Duodenal mucosa (tissue), 2 donors: ENCODE data around the gene ETV6.

Experiments used
- H3K27ac ChIP-seq: one replicate; pipeline ENCODE4 v1.7.0; 2013; ENCODE audit warnings: low read depth, low read length
- H3K27me3 ChIP-seq, 2 donors: one replicate each; pipeline ENCODE4 v1.7.0; 2013; ENCODE audit warnings: low read length in 2 of 2, control low read depth in 1 of 2; ENCODE audit not compliant: insufficient read depth in 2 of 2, control insufficient read depth in 1 of 2
- H3K36me3 ChIP-seq, 2 donors: one replicate each; pipeline ENCODE4 v1.7.0; 2013; ENCODE audit warnings: low read length in 2 of 2, control low read depth in 1 of 2; ENCODE audit not compliant: insufficient read depth in 2 of 2, control insufficient read depth in 1 of 2
- H3K4me1 ChIP-seq, 2 donors: one replicate each; pipeline ENCODE4 v1.7.0; 2013; ENCODE audit warnings: low read length in 2 of 2, control low read depth in 1 of 2; ENCODE audit not compliant: insufficient read depth in 2 of 2, control insufficient read depth in 1 of 2
- H3K4me3 ChIP-seq, 2 donors: one replicate each; pipeline ENCODE4 v1.7.0; 2013; ENCODE audit warnings: low read length in 2 of 2, low read depth in 1 of 2
- H3K9ac ChIP-seq, 2 donors: one replicate each; pipeline ENCODE4 v1.7.0; 2013; ENCODE audit warnings: low read length in 2 of 2, low read depth in 1 of 2
- H3K9me3 ChIP-seq, 2 donors: one replicate each; pipeline ENCODE4 v1.7.0; 2013; ENCODE audit warnings: low read length in 2 of 2, control low read depth in 1 of 2; ENCODE audit not compliant: control insufficient read depth in 1 of 2

The ETV6 gene

DNA sequence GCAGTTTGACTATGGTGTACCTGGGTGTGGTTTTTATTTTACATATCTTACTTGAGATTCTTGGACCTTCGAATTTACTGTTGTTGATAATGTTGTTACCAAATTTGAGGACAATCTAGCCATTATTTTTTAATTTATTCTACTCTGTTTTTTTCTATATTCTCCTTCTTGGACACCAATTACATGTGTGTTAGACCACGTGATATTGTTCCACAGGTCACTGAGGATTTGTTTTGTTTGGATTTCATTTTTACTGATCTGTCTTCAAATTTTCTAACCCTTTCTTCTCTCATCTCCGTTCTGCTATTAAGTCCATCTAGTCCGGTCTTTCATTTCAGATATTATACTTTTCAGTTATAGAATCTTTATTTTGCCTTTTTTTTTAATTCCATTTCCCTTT, 216.3 kb downstream of the ETV6 start:
- Histone ChIP-seq H3K9ac (no peak overlapping the region), H3K27me3 (no peaks in the 10 kb centered on the region), H3K27ac (no peak overlapping the region), H3K9me3 (peaks cover 8 to 11% of the 10 kb centered on the region in 2 donors), H3K4me1 (peaks cover 25 to 31% of the 10 kb centered on the region in 2 donors), H3K36me3 (peaks cover 22 to 32% of the 10 kb centered on the region in 2 donors), H3K4me3 (no peak overlapping the region)

DNA sequence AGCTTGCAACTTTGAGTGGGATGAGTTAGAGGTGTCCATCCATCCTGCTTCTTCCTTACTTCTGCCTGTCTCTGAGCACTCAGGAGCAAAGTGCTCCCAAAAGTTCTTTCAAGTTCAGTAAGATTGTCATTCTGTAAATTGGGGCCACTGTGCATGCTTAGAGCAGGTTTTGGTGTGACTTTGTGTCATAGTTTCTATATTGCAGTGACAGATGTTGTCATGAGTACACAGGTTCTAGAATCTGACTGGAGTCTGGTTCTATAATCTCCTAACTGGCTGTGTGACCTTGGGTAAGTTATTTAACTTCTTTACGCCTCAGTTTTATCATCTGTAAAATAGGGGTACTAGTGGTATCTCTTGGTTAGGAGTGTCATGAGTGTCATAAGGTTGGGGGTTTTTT, 218.6 kb downstream of the ETV6 start:
- no peak overlapping the region for H3K9ac ChIP-seq
- H3K27me3 ChIP-seq = no peaks in the 10 kb centered on the region
- H3K27ac ChIP-seq = no peak overlapping the region
- H3K36me3 ChIP-seq = peaks cover 22 to 34% of the 10 kb centered on the region in 2 donors
- H3K4me1 ChIP-seq = peaks cover 12 to 15% of the 10 kb centered on the region in 2 donors
- peaks cover 8 to 11% of the 10 kb centered on the region in 2 donors for H3K9me3 ChIP-seq
- no peak overlapping the region for H3K4me3 ChIP-seq

DNA sequence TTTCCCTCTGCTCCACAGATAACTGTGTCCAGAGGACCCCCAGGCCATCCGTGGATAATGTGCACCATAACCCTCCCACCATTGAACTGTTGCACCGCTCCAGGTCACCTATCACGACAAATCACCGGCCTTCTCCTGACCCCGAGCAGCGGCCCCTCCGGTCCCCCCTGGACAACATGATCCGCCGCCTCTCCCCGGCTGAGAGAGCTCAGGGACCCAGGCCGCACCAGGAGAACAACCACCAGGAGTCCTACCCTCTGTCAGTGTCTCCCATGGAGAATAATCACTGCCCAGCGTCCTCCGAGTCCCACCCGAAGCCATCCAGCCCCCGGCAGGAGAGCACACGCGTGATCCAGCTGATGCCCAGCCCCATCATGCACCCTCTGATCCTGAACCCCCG, 219.9 kb downstream of the ETV6 start:
- Histone ChIP-seq H3K36me3 (peaks cover 22 to 34% of the 10 kb centered on the region in 2 donors), H3K27me3 (no peaks in the 10 kb centered on the region)

DNA sequence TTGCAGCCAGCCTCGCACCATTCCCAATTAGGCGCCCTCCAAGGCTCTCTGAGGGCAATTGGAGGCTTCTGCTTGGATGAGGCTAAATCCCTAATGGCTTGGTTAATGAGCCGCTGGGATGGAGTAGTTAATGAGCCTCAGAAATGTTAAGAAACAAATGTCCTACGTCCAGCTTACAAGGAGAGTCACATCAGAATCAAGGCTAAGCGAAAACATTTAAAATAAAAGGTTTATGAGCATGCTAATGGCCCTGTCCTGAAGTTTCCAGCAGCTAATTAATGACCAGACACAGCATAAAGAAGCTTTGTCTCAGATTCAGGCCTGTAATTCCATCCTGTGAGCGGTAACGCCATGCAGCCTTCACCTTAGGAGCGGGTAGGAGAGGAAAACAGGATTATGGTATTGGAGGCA, 220.6 kb downstream of the ETV6 start:
- H3K27ac ChIP-seq = no peak overlapping the region
- H3K9ac ChIP-seq = no peak overlapping the region
- no peak overlapping the region for H3K4me3 ChIP-seq
- peaks cover 8 to 11% of the 10 kb centered on the region in 2 donors for H3K9me3 ChIP-seq
- no peaks in the 10 kb centered on the region for H3K27me3 ChIP-seq
- peaks cover 0 to under 1% of the 10 kb centered on the region in 2 donors for H3K4me1 ChIP-seq
- peaks cover 22 to 34% of the 10 kb centered on the region in 2 donors for H3K36me3 ChIP-seq

More for the DNA sequence above, 219.9 kb downstream of the ETV6 start:
- H3K9me3 ChIP-seq = peaks cover 8 to 11% of the 10 kb centered on the region in 2 donors
- H3K27ac ChIP-seq = no peak overlapping the region
- H3K4me3 ChIP-seq = no peak overlapping the region
- no peak overlapping the region for H3K9ac ChIP-seq
- peaks cover 0 to 1% of the 10 kb centered on the region in 2 donors for H3K4me1 ChIP-seq

DNA sequence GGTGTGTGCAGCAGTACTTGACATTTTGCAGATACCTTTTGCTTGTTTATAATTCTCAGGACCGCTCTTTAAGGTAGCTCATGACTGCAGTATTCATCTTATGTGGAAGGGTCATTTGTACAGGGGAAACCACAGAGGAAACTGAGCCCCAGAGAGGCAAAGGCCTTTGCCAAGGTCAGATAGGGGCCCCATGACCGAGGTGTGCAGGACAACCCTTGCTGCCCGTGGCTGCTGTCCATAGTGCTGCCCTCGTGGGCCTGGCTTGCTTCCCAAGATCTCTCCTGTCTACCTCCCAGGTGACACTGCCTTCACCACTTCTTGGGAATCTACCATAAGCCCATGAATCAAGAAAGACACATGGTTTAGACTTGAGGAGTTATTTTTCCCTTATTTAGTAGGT, 222.6 kb downstream of the ETV6 start:
- Histone ChIP-seq H3K9me3 (no peaks in the 10 kb centered on the region), H3K27me3 (no peaks in the 10 kb centered on the region), H3K36me3 (peaks cover 19 to 34% of the 10 kb centered on the region in 2 donors), H3K4me3 (no peak overlapping the region), H3K4me1 (peaks cover 7 to 12% of the 10 kb centered on the region in 2 donors), H3K9ac (no peak overlapping the region), H3K27ac (no peak overlapping the region)

DNA sequence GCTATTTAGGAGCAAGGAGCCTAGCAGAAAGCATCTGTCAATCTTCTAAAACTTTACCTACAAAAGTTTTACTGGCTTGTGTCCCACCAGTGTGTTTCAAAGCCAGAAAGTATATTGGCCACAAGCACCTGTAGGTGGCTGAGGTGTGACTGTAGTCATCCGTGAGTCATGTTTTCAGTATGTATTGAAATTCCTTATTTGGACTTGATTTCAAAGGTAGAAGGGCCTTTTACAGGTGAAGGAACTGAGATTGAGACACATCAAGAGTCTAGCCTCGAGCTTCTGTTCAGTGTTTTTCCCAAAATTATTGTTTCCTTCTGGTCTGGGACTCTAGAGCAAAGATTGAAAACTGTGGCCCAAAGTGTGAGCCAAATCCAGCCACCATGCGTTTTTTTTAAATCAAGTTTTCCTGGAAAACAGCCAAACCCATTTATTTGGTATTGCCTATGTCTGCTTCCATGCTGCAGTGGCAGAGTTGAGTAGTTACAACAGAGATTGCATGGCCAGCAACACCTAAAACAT, 226.0 kb downstream of the ETV6 start:
- Histone ChIP-seq H3K27ac (no peak overlapping the region), H3K36me3 (peaks cover 6 to 16% of the 10 kb centered on the region in 2 donors), H3K27me3 (no peaks in the 10 kb centered on the region), H3K9me3 (no peaks in the 10 kb centered on the region), H3K4me3 (no peak overlapping the region), H3K4me1 (peaks cover 27 to 28% of the 10 kb centered on the region in 2 donors), H3K9ac (no peak overlapping the region)

DNA sequence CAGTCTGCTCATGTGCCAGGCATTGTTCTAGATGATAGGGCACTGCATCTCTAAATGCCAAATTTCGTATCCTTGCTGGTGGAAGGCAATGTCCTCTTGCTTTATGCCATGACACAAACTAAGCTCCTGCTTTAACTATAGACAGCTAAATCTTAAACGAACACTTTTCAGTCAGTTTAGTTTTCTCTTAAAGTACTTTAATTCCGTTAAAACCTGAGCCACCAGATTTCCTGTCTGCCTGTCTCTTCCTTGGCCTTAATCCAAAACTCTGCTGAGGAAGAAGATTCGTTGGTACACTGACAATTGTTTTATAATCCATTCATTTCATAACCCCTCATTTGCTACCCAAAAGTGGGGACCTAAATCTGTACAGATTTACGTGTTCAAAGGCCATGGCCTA, 226.8 kb downstream of the ETV6 start:
- H3K9me3 ChIP-seq = no peaks in the 10 kb centered on the region
- H3K27ac ChIP-seq = no peak overlapping the region
- H3K9ac ChIP-seq = no peak overlapping the region
- H3K27me3 ChIP-seq = no peaks in the 10 kb centered on the region
- no peak overlapping the region for H3K4me3 ChIP-seq
- H3K4me1 ChIP-seq = peaks cover 28 to 30% of the 10 kb centered on the region in 2 donors
- peaks cover 3 to 8% of the 10 kb centered on the region in 2 donors for H3K36me3 ChIP-seq

DNA sequence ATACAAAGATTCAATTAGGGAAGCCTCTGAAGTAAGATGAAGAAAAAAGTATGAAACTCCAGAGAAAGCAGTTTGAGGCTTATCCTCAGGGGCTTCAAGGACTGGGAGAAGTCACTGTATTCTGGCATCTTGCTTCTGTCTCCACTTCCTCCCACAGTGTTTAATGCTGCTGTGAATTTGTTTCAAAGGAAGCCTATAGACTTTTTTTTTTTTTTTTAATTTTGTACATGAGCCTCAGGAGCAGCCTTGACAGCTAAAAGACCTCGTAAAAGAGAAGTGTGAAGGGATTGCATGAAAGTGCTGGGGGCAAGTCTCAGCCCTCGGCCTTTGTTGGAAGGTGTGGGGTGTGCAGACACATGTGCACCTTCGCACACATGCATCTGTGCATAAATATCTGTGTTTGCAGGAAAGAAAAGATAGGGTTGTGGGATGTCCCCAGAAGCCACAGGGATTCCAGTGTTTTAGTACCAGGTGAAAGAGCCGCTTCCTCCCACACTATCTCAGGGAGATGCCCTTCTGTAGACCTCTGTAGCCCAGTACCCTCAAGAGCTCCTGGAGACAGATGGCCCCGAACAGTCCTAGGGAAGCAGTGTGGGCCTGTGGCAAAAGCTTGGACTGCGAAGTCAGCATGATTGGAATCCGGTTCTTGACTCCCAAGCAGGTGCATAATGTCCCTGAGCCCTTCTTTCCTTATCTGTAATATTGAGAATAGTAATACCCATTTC, 227.8 kb downstream of the ETV6 start:
- Histone ChIP-seq H3K27me3 (no peaks in the 10 kb centered on the region), H3K9me3 (no peaks in the 10 kb centered on the region), H3K36me3 (peaks cover 3 to 4% of the 10 kb centered on the region in 2 donors), H3K27ac (no peak overlapping the region), H3K9ac (no peak overlapping the region), H3K4me1 (peaks cover 37 to 39% of the 10 kb centered on the region in 2 donors), H3K4me3 (no peak overlapping the region)

DNA sequence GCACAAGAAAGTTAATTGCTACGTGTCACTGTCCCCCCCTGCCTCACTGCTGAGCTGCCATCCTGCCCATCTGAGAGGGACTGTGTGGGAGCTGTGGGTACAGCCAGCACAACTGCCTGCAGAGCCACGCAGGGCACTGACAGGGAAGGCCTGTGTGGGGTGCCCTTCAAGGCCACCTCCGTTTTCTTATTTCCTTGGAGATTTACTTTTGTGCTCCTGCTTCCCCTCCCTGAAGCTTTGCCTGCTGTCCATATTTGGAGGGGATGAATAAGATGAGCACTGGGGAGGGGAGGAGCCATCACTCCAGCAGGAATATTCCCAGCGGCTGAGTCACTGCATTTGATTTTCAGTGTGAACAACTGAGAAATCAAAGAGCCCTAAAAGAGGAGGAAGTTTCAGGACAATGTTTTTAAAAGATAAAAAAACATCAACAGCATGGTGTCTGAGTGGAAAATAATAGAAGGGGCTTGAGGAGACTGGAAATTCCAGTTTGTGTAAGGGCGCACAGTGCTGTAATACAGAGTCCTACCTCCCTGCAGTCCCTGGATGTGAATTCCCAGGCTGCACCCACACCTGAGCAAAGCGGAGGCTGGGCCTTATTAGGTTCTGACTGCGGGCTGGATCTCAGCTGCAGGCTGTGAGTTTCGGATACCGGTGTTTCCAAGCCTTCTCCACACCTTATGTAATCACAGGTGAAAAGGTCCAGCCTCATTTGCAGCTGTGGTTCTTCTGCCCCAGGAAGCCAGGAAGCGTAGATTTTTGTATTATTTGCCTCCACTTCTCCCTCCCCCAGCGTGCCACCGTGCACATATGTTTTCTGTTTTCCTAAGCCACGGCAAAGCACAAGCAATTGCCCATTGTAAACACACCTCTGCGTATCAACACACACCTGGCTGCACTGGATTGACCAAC, 228.7 kb downstream of the ETV6 start:
- Histone ChIP-seq H3K27ac (peak overlapping the region; percentile 10), H3K4me1 (peaks cover 45 to 47% of the 10 kb centered on the region in 2 donors), H3K27me3 (no peaks in the 10 kb centered on the region), H3K36me3 (peaks cover 0 to 3% of the 10 kb centered on the region in 2 donors), H3K4me3 (no peak overlapping the region), H3K9ac (peak overlapping the region in 1 of 2 donors; percentile 15), H3K9me3 (no peaks in the 10 kb centered on the region)

DNA sequence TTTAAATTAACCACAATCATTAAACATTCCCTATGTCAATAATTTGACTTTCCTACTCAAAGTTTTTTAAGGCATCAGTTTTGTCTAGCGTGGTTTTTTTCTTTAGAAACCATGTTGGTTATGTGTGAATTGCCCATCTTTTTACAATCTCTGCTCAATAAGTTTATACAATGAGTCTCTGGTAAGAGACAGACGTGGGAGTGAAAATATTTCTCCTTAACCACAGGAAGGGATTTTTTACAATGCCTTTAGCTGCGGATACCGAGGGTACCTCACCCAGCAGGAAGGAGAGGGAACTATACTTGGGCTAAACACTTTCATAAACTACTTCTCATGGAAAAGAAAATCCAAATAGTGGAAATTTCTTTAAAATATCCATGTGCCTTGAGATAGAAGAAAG, 229.8 kb downstream of the ETV6 start:
- Histone ChIP-seq H3K27me3 (no peaks in the 10 kb centered on the region), H3K9ac (no peak overlapping the region), H3K9me3 (no peaks in the 10 kb centered on the region), H3K27ac (no peak overlapping the region), H3K36me3 (peaks cover 0 to 3% of the 10 kb centered on the region in 2 donors), H3K4me3 (no peak overlapping the region), H3K4me1 (peaks cover 49% of the 10 kb centered on the region in 2 donors)
